HG02678 (cell line): ENCODE data around the gene C19orf73.

Experiments used
- ATAC-seq: cut with Tn5 transposase; IDR thresholded peaks from one replicate; pipeline ENCODE4 v1.9.1; 2021; ENCODE audit warnings: mild to moderate bottlenecking, moderate library complexity; ENCODE audit not compliant: unreplicated experiment

Gene C19orf73

DNA sequence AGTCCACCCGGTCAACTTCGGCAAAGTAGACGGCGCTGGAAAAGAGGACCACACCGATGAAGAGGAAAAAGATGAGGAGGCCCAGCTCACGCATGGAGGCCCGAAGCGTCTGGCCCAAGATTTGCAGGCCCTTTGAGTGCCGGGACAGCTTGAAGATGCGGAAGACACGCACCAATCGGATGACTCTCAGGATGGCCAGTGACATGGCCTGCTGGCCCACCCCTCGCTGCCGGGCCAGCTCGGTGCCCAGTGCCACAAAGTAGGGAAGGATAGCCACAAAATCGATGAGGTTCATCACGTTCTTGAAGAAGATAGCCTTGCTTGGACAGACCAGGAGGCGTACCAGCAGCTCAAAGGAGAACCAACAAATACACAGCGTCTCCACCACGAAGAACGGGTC, 48.5 kb downstream of the C19orf73 start:
- ATAC-seq, result no peak

DNA sequence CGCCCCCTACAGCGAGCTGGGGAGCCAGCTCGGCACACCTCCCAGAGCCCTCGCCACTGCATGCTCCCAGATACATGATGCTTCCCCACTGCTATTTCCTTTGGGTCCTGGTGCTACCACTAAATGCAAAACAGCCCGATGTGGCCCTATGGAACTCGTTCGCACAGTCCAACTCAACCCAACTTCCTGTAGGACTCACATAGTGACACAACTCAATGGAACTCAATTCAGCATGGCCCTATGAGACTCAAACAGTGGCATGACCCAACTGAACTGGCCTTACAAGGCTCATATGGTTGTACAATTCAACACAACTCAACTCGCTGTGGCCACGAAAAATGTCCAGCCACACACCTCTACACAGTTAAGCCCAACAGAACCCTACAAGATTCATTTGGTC, 49.9 kb downstream of the C19orf73 start:
- no peak for ATAC-seq
